Breast epithelium (tissue), 4 donors: Measurements from ENCODE around the gene YIPF4. TPM values are rescaled to one million over a fixed set of nuclear protein-coding genes. Genes with fewer than 3 reads are reported as not detected.
"Not testable (repeated sequence)": the region's sequence is repeated elsewhere in the genome, so short reads cannot be mapped to it uniquely, and the experiment has no call there.

ENCODE experiments used
- DNase-seq, 2 donors: peaks; one replicate each; pipeline ENCODE4 v3.0.0-alpha.2; 2019; ENCODE audit warnings: low spot score in 2 of 2
- H3K27ac ChIP-seq, 2 donors: fragments of 200-600 bp; sonication (generic) in 1 of 2; one replicate each; pipeline ENCODE4 v1.5.1; 2016 to 2019; ENCODE audit warnings: mild to moderate bottlenecking in 1 of 2
- H3K27me3 ChIP-seq, 2 donors: fragments of 200-600 bp; sonication (generic) in 1 of 2; one replicate each; pipeline versions ENCODE4 v1.5.1 to v1.6.0; 2017 to 2019; ENCODE audit warnings: control low read depth in 1 of 2, mild to moderate bottlenecking in 1 of 2
- H3K36me3 ChIP-seq: fragments of 200-600 bp; one replicate; pipeline ENCODE4 v1.5.1; 2019
- H3K4me1 ChIP-seq, 2 donors: fragments of 200-600 bp; sonication (generic); one replicate each; pipeline ENCODE4 v1.5.1; 2016 to 2019; ENCODE audit warnings: control low read depth in 1 of 2
- H3K4me3 ChIP-seq, 3 donors: fragments of 200-600 bp; sonication (generic); 1 replicate in 2 of 3; 2 replicates in 1 of 3; pipeline ENCODE4 v1.5.1; 2016 to 2019; ENCODE audit warnings: mild to moderate bottlenecking in 3 of 3, moderate library complexity in 2 of 3
- H3K9me3 ChIP-seq, 2 donors: fragments of 200-600 bp; sonication (generic) in 1 of 2; one replicate each; pipeline ENCODE4 v1.5.1; 2016 to 2019; ENCODE audit warnings: control low read depth in 1 of 2
- CTCF ChIP-seq, 3 donors: fragments of 450-650 bp; IDR thresholded peaks; one replicate each; pipeline ENCODE4 v1.5.1; 2016 to 2017; ENCODE audit warnings: antibody characterized with exemption in 3 of 3, mild to moderate bottlenecking in 3 of 3, moderate library complexity in 3 of 3
- POLR2A ChIP-seq: fragments of 450-650 bp; IDR thresholded peaks from one replicate; pipeline ENCODE4 v1.6.1; 2016; ENCODE audit warnings: antibody characterized with exemption, mild to moderate bottlenecking, moderate library complexity
- POLR2AphosphoS5 ChIP-seq, 3 donors: sonication (generic); formaldehyde crosslinking; IDR thresholded peaks; one replicate each; pipeline ENCODE4 v1.6.1; 2017; ENCODE audit warnings: antibody characterized with exemption in 3 of 3
- intact Hi-C: fragments of 100-400 bp; cut with DNase I; formaldehyde crosslinking; loops from one replicate; pipeline ENCODE4 v1.15.1; 2023; ENCODE audit warnings: low total_unique reads
- total RNA-seq, 3 donors: library from RNA; depleted of rRNA; stranded (reverse); fragments of >200 nt; gene quantifications; one replicate each; pipeline ENCODE4 v1.1.0, GENCODE V29; 2016

The YIPF4 gene
- total RNA-seq, 3 donors from 2014 or later: 14.7 to 44.5 (median 16.8) TPM

- Histone ChIP-seq H3K27me3 (no peaks in the 10 kb centered on the region), H3K36me3 (no peaks in the 10 kb centered on the region), H3K9me3 (no peaks in the 10 kb centered on the region), H3K4me3 (no peak overlapping the region), H3K27ac (no peak overlapping the region), H3K4me1 (no peaks in the 10 kb centered on the region)
- intact Hi-C loops: no loop called here
- no peak for TF ChIP-seq POLR2AphosphoS5 (IDR thresholded peaks at IDR 0.05)
- no peak for TF ChIP-seq CTCF (IDR thresholded peaks at IDR 0.05)
- no peak for TF ChIP-seq POLR2A
- no peak for DNase-seq
These were observed 52.4 kb downstream of the YIPF4 start for GRCh38 chr2:32330136-32330535.

DNA sequence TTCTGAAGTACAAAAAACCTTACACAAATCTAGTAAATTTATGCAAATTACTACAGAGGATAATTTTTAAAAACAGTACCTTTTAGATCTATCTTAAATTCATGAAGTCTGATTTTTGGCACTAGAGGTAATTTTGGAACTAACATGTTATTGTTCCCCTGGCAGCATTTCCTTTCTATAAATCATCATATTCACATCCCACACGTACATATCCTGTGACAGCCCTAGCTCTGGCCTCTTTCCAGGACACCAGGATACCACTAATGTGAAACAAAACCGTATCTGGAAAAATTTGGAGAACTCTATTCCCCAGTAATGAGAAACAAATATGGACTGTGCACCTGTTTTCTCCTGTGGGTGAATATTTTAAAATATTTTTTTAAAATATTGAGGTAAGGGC lies 65.1 kb downstream of the YIPF4 start:
- Histone ChIP-seq H3K9me3 (no peaks in the 10 kb centered on the region), H3K27ac (no peak overlapping the region), H3K36me3 (no peaks in the 10 kb centered on the region), H3K27me3 (no peaks in the 10 kb centered on the region), H3K4me3 (no peak overlapping the region), H3K4me1 (no peaks in the 10 kb centered on the region)
- TF ChIP-seq CTCF (IDR thresholded peaks at IDR 0.05): no peak
- no peak for TF ChIP-seq POLR2AphosphoS5 (IDR thresholded peaks at IDR 0.05)
- intact Hi-C loops: no loop called here
- DNase-seq: no peak

- DNase-seq, H3K9me3 ChIP-seq, H3K4me3 ChIP-seq, intact Hi-C loops, H3K4me1 ChIP-seq, H3K27ac ChIP-seq, H3K27me3 ChIP-seq, H3K36me3 ChIP-seq: not testable (repeated sequence)
These were observed 73.1 kb downstream of the YIPF4 start for GRCh38 chr2:32350797-32351196.

DNA sequence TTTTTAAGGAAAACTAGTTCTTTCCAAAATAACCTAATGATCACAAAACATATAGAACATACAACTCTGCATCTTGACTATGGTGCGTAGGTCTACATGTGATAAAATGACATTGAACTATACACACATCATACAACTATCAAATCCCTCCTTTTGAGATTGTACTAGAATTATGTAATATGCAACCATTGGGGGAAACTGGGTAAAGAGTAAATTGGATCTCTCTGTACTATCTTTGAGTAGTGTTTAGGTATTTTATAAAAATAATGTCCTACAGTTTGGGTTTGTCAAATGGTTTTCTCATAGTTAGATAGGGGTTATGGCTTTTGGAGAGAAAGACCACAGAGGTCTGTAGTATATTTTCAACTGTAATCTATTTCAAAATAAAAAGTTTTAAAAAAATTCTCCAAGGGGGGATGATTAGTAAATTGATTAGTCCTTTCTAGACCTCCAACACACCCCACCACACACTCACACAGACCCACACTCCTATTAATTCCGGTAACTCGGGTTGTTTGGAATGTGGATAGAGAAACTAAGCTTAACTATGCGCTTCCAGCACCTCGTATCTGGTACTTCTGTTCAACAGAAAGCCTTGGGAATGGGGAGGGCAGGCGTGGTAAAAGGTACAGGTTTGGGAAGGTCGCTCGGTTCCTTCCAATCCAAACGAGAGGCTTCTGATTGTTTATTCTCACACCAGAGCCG lies 78.4 kb downstream of the YIPF4 start:
- H3K27ac ChIP-seq: peak overlapping the region; percentile 97
- no peaks in the 10 kb centered on the region for H3K36me3 ChIP-seq
- no peaks in the 10 kb centered on the region for H3K27me3 ChIP-seq
- H3K9me3 ChIP-seq: no peaks in the 10 kb centered on the region
- intact Hi-C loops: no loop called here
- no peak for DNase-seq
- no peak for TF ChIP-seq POLR2AphosphoS5 (IDR thresholded peaks at IDR 0.05)
- TF ChIP-seq POLR2A: no peak
- TF ChIP-seq CTCF (IDR thresholded peaks at IDR 0.05): no peak
- H3K4me3 ChIP-seq: peak overlapping the region; percentile 87 to 97 (median 95)
- H3K4me1 ChIP-seq: peaks cover 0 to 10% of the 10 kb centered on the region in 2 donors

GRCh38 chr2:32356681-32357317 lies 79.1 kb downstream of the YIPF4 start, which contains the start of gene BIRC6:
Gene BIRC6, plus strand, starts transcription at chr2:32357023. Its CDS starts 139 bp downstream, at chr2:32357162.
- Histone ChIP-seq H3K4me1 (peaks cover 0 to 10% of the 10 kb centered on the region in 2 donors), H3K36me3 (no peaks in the 10 kb centered on the region), H3K27ac (peak within 1 kb of the TSS; percentile 97), H3K9me3 (no peaks in the 10 kb centered on the region), H3K27me3 (no peaks in the 10 kb centered on the region), H3K4me3 (peak within 1 kb of the TSS; percentile 87 to 97 (median 95))
- intact Hi-C loops: no loop called here
- TF ChIP-seq POLR2A (peak; percentile 25), CTCF (IDR thresholded peaks at IDR 0.05) (no peak), POLR2AphosphoS5 (IDR thresholded peaks at IDR 0.05) (peak; percentile 51 to 75 (median 74))
- DNase-seq: peak; percentile 96 to 97
